Common myeloid progenitor, CD34-positive (primary cell): ENCODE results near the gene GPS2.
A peak's percentile ranks its signal among the peaks of the same experiment; 100 is the strongest.

Experiments
- CTCF ChIA-PET: fragments of 350-600 bp; sonication (Branson Sonifier 250); formaldehyde crosslinking; loops from one replicate; lab custom pipeline; 2021; ENCODE audit warnings: antibody characterized with exemption; lab: Charles Lee
- POLR2A ChIA-PET: fragments of 350-600 bp; sonication (Branson Sonifier 250); formaldehyde crosslinking; loops from one replicate; lab custom pipeline; 2021; ENCODE audit warnings: antibody characterized with exemption; lab: Charles Lee
- DNase-seq, 3 donors: peaks; one replicate each; pipeline versions ENCODE4 v3.0.0 to v3.0.0-alpha.2; 2013
- H3K27ac ChIP-seq, 2 experiments: 1 replicate in 1 of 2; 2 replicates in 1 of 2; pipeline ENCODE4 v1.7.0; 2013; ENCODE audit warnings: inconsistent platforms in 2 of 2, low read length in 2 of 2, mild to moderate bottlenecking in 2 of 2, low read depth in 1 of 2, moderate library complexity in 1 of 2; ENCODE audit not compliant: severe bottlenecking in 2 of 2, insufficient read depth in 1 of 2, poor library complexity in 1 of 2
- H3K27me3 ChIP-seq, 5 experiments: replicated peaks in 2 of 5; 1 replicate in 3 of 5; 2 replicates in 2 of 5; pipeline versions ENCODE4 v1.6.1 to v1.7.0; 2013; ENCODE audit warnings: low read length in 4 of 5, mild to moderate bottlenecking in 2 of 5, moderate library complexity in 2 of 5, inconsistent platforms in 1 of 5; ENCODE audit not compliant: insufficient read depth in 5 of 5, control insufficient read depth in 4 of 5
- H3K36me3 ChIP-seq, 4 experiments: 1 replicate in 2 of 4; 2 replicates in 2 of 4; pipeline versions ENCODE4 v1.6.1 to v1.7.0; 2013; ENCODE audit warnings: low read length in 3 of 4, control low read depth in 1 of 4, mild to moderate bottlenecking in 1 of 4; ENCODE audit not compliant: control insufficient read depth in 4 of 4, insufficient read depth in 4 of 4
- H3K4me1 ChIP-seq, 4 experiments: 1 replicate in 3 of 4; 2 replicates in 1 of 4; pipeline versions ENCODE4 v1.6.1 to v1.7.1; 2013; ENCODE audit warnings: low read length in 3 of 4, mild to moderate bottlenecking in 3 of 4, control low read depth in 1 of 4, inconsistent platforms in 1 of 4, moderate library complexity in 1 of 4; ENCODE audit not compliant: control insufficient read depth in 4 of 4, insufficient read depth in 4 of 4; ENCODE audit errors: control extremely low read depth in 1 of 4
- H3K4me3 ChIP-seq, 7 experiments: 1 replicate in 4 of 7; 2 replicates in 3 of 7; pipeline versions ENCODE4 v1.5.1 to v1.7.0; 2013; ENCODE audit warnings: mild to moderate bottlenecking in 7 of 7, low read length in 6 of 7, moderate library complexity in 6 of 7, inconsistent platforms in 2 of 7, low read depth in 2 of 7, control low read depth in 1 of 7; ENCODE audit not compliant: insufficient read depth in 4 of 7, control insufficient read depth in 1 of 7; ENCODE audit errors: extremely low read depth in 1 of 7
- H3K9me3 ChIP-seq, 5 experiments: 1 replicate in 4 of 5; 2 replicates in 1 of 5; pipeline versions ENCODE4 v1.6.1 to v1.7.1; 2013; ENCODE audit warnings: low read length in 4 of 5, mild to moderate bottlenecking in 2 of 5, inconsistent platforms in 1 of 5, low read depth in 1 of 5, moderate library complexity in 1 of 5; ENCODE audit not compliant: control insufficient read depth in 4 of 5, insufficient read depth in 2 of 5; ENCODE audit errors: control extremely low read depth in 1 of 5
- WGBS: methylation state at CpG from one replicate; pipeline ENCODE4 v1.1.5; 2013; ENCODE audit not compliant: insufficient coverage; 5-methylcytosine and 5-hydroxymethylcytosine counted together

GPS2 gene

GRCh38 chr17:7262935-7263800 lies 52.0 kb downstream of the GPS2 start:
- ChIA-PET CTCF (interaction anchor here (0.6 to 0.8 kb wide), 3 partner anchors 14 to 224 kb away, joined by 3 read pairs; no protein-coding TSS in a partner anchor), POLR2A (no interaction called here)
- peaks cover 0 to 45% (median 21%) of the 10 kb centered on the region in 5 experiments for H3K27me3 ChIP-seq
- H3K4me1 ChIP-seq = peaks cover 0 to 37% (median 30%) of the 10 kb centered on the region in 4 experiments
- 0% methylated on average over 18 of the region's 26 CpGs for WGBS
- peak overlapping the region in 3 of 7 experiments; percentile 43 to 54 (median 46) for H3K4me3 ChIP-seq
- DNase-seq = peak in 1 of 3 donors; percentile 21
- no peak overlapping the region for H3K27ac ChIP-seq
- H3K9me3 ChIP-seq = no peaks in the 10 kb centered on the region
- peaks cover 0 to 17% (median 14%) of the 10 kb centered on the region in 4 experiments for H3K36me3 ChIP-seq
